ENCODE measurements around the gene XXYLT1.

The XXYLT1 gene

DNA sequence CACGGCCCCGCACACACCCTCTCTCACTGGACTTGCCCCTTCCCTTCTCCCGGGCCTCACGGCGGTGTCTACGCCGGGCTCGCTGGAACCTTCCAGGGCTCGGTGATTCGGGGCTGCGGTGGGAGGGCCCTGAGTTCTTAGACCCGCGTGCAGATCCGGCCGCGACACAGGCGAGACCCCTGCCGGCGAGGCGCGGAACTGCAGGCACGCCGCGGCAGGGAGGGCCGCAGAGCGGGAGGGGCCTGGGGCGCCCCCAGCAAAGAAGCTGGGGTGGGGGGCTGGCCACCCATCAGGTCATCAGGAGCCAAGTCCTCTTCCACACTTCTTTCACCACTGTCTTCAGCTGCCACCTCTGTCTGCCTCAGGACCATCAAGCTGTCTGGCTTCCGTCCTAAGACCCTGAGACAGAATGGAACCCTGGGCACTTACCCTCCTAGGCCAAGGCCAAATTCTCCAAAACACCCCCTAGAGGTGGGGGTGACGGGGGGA, 164.5 kb downstream of the XXYLT1 start:
- DNase-seq, result peak; percentile 35

DNA sequence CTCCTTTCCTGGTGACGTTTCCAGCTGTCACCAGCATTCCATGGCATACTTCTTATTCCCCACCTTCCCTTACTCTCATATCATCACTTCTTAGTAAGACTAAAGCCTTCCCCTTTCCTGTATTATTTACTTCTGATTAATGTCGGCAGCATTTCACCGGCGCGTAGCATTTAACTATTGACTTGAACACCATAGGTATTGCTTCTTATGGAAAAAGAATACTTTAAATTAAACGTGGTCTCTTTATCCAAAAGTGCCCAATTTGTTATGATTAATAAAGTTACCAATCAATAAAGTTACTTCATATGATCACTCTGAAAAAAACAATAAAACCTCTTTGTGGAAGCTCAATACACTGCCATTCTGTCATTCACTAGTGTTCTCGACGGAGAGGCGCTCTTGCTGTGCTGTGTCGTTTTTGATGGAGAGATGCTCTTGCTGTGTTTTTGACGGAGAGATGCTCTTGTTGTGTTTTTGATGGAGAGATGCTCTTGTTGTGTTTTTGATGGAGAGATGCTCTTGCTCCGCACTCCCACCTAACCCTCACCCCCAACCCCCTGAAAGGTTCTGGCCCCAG, 165.0 kb downstream of the XXYLT1 start:
- DNase-seq, result no peak

- no peak for DNase-seq
These were observed 165.6 kb downstream of the XXYLT1 start for GRCh38 chr3:195105389-195105788.

DNA sequence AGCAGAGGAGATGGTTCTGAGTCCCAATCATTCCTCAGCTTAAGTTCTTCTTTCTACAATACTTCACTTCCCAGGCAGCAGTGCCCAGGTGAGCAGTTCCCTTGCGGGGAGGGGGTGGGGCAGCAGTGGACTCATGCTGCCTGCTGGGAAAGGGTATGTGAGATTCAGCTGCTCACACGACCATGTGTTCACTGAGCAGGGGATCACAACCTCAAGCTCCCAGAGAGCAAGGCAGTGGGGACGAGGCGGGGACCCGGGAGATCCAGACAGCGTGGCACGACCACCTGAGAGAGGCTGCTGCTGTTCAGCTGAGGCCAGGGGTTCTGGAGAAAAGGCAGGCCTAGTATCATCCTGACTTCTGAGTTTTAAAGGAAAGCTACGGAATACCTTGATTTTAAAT, 166.6 kb downstream of the XXYLT1 start:
- no peak for DNase-seq

DNA sequence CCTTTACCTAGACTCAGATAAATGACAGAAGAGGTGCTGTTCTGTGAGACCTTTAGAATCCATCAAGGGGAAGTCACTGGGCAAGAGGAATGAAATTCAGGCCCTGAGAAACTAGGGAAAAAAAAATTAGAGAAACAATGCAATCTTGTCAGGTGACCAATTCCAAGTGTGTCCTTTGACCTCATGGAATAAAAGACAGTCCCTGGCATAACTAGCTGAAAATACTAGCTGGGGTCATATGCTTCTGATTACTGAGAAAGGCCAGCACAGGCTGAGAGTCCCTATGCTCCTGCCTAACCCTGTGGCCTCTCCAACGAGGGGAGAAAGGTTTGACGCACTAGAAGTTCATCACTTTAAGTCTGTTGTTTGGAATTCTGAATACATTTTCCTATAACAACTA, 167.3 kb downstream of the XXYLT1 start:
- DNase-seq, result no peak

DNA sequence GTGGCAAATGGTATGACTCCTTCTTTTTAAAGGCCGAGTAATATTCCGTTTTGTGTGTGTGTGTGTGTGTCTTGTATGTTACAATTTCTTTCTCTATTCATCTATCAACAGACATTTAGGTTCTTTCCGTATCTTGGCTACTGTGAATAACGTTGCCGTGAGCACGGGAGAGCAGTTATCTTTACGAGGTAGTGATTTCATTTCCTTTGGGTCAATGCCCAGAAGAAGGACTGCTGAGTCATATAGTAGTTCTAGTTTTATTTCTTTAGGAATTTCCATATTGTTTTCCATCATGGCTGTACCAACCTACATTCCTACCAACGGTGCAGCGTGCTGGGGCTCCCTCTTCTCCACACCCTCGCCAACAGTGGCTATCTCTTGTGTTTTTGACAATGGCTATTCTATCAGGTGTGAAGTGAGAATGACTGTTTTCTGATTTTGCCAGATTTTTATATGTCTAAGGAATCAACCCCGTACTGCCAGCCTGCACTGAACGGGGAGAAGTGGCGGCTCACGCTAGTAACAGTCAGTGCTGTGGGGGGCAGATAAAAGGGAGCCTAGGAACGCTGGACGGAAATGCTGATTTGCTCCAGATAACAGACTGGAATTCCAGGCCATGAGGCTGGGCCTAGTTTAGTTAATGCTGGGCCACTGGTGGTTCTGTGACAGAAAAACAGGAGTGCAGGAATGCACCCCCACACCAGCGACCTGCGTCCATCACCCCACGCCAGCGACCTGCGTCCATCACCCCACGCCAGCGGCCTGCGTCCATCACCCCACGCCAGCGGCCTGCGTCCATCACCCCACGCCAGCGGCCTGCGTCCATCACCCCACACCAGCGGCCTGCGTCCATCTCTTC, 168.1 kb downstream of the XXYLT1 start:
- DNase-seq, result no peak

DNA sequence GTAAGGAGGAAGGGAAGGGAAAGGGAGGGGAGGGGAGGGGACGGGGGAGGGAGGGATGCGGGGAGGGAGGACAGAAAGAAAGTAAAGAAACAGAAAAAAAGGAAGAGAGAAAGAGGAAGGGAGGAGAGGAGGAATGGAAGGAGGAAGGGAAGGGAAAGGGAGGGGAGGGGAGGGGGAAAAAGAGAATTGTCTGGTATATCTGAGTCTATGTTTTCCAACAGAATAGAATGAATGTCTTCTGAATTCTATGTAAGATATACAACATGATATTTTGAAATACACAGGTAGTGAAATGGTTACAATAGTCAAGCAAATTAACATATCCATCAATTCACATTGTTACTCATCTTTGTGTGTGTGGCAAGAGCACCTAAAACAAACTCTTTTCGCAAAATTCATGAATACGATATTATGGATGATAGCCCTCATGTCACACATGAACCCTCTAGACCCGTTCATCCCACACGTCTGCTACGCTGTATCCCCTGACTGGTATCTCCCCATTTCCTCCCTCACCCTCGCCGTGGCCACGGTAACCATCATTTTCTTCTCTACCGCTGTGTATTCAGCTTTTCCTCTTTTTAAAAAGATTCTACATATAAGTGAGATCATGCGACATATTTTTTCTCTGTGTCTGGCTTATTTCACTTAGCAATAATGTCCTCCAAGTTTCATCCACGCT, 168.9 kb downstream of the XXYLT1 start:
- no peak for DNase-seq

DNA sequence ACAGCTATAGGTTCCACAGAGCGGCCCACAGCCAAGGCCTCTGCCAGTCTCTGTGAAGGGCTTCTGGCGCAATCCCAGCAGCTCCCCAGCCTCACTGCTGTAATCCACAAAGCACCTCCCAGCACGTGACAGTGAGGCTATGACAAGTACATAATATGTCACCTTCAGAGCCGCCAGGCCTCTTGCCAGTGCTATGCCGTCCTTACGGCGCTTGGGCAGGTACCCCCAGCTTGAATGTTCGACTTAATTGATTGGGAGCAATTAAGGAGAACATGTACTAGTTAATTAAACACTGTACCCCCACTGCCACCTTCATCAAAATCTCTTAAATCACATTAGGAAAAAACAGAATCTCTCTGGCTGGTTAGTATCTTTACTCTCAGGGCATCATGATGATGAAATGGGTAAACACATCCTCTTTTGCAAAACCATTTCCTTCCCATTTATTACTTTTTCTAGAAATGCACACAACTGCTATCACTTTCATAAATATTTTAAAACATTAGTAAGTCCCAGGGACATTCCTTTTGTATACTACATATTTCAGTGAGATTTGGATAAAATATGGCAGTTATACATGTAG, 169.9 kb downstream of the XXYLT1 start:
- no peak for DNase-seq

GRCh38 chr3:195099951-195100785, 170.8 kb downstream of the XXYLT1 start:
- no peak for DNase-seq

DNA sequence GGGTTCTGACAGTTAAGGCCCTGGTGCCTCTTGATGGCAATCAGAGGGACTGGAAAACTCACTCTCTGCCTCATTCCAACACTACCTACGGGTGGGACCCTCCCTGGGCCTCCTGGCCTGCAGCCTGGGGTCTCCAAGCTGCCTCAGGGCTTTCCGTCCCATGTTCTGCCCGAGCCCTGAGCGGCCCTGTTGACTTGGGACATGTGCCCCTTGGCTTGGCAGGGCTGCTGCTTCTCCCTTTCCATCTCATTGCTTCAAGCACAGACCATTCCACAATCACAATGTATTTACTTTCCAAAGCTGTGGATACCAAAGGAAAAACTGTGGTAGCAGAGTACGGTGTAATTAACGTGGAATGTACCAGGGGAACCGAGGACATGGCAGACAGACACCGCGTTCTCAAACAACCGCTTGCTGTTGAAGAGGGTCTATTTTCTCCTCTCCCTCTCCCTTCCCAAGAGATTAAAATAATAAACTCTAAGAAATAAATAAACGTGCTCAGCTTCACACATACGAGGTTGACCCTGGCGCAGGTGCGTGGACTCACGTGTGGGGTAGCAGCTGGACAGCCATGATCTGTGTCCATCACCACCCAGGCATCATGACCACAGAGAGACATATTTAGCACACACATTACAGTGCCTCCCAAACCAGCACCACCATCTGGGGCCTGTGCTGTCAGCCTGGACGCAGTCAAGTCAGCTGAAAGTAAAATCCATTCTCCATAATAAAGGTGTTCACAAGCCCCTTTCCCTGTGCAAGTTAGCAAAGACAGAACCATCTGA, 172.0 kb downstream of the XXYLT1 start:
- DNase-seq, result no peak

DNA sequence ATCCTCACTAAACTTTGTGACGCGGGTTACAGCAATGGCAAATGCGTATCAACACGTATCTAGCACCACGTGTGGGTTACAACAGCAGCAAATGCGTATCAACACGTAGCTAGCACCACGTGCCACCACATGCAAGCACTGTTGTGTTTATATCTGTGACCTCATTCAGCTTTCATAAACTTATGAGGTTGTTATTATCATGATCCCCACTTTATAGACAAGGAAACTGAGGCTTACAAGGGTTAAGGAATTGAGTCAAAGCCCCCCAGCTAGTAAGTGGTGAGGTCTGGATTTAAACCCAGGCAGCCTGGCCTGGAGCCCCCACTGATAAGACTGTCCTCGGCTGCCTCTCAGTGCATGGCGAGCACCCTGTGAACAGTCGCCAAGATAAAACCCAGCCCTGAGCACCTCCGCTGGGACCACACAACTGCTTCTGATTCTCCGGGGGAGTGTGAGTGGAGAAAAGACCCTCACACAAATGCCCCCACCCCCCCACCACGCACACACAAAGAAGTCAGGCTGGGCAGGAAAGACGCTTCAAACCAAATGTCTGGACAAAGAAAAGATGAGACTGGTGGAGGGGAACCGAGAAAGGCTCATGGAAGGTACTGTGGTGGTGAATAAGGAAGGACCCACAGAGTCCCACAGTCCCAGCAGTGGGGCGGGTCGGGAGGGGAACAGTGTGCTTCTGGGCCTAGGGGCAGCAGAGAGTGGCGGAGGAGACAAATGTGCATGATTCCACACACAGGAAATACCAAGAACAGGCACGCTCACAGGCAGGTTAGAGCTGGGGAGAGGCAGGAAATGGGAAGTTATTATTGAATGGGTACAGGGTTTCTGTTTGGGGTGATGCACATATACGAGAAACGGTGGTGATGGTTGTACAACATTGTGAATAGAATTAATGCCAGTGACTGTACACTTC, 173.4 kb downstream of the XXYLT1 start:
- no peak for DNase-seq

DNA sequence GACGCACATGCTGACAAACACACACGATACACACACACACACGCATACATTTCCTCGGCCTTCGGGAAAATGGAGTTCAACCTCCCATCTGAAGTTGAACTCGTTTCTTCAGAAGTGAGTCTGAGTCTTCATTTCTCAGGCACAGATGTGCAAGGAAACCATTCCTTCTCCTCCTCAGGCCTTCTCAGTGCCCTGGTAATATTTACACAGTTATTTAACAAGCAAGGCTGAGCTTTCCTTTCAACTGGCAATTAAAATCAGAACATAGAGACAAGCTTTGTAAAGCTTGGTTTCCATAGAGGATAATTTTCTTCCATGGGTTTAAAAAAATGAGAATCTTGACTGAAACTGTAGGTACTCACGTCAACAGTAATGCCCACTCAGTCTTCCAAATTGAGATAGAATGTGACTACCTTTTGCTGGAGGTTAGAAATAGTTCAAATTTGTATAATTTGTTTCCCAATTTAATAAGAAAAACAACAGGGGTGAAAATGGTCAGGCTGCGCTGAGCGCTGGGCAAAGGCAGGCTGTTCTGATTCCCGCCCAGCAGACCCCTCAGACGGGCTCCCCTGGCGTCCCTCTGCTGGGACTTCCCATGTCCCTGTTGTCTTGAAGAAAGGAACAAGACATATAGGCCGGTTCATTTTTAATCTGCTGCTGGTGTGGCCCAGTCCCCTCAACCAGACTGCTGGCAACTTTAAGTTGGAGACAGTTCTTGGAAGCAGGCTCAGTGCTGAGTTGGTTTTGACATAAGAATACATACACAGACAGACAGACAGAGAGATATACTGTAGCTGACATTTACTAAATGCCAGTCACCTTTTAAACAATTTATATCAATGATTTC, 174.3 kb downstream of the XXYLT1 start:
- no peak for DNase-seq

DNA sequence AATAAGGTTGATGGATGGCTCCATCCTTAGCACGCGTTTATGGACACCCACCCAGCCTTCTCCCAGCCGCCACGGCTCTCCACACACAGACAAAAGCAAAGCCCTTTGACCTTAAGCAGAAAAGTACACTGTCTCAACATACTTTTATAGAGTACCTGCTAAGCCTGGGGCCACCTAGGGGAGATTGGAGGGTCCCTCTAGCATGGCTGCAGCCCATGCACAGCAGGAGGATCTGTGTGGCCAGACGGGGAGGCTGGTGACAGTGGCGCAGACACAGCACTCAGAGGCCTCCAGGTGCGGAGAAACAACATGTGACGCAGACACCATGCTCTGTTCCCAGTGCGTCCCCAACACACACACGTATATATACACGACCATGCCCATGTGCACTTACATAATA, 174.9 kb downstream of the XXYLT1 start:
- DNase-seq, result no peak

- no peak for DNase-seq
These were observed 175.3 kb downstream of the XXYLT1 start for GRCh38 chr3:195095704-195096036.

GRCh38 chr3:195095035-195095703, 175.8 kb downstream of the XXYLT1 start:
- DNase-seq, result no peak

- no peak for DNase-seq
These were observed 176.6 kb downstream of the XXYLT1 start for GRCh38 chr3:195094191-195094921.

- DNase-seq, result no peak
These were observed 177.2 kb downstream of the XXYLT1 start for GRCh38 chr3:195093731-195094130.
